HCEC 1CT (cell line): Measurements from ENCODE around the gene CEP170.
A peak's percentile ranks its signal among the peaks of the same experiment; 100 is the strongest.

Experiments
- DNase-seq: peaks from one replicate; pipeline ENCODE4 v3.0.0-alpha.2; 2017

CEP170 gene

GRCh38 chr1:243267914-243268653 is 13.0 kb upstream of the CEP170 start:
- DNase-seq: peak; percentile 94

GRCh38 chr1:243267471-243267880 is 12.4 kb upstream of the CEP170 start:
- DNase-seq: no peak

- no peak for DNase-seq
Observed at GRCh38 chr1:243266231-243266630, 11.2 kb upstream of the CEP170 start.

GRCh38 chr1:243264717-243265116 is 9.6 kb upstream of the CEP170 start:
- DNase-seq: peak; percentile 89

- no peak for DNase-seq
Observed at GRCh38 chr1:243261390-243261789, 6.3 kb upstream of the CEP170 start.

GRCh38 chr1:243260221-243260880 is 5.3 kb upstream of the CEP170 start:
- no peak for DNase-seq

- DNase-seq: no peak
Observed at GRCh38 chr1:243258731-243259130, 3.6 kb upstream of the CEP170 start.

GRCh38 chr1:243257189-243257588 is 2.1 kb upstream of the CEP170 start:
- DNase-seq: no peak

GRCh38 chr1:243256590-243256989 is 1.5 kb upstream of the CEP170 start:
- no peak for DNase-seq

- DNase-seq: peak; percentile 100
Observed at GRCh38 chr1:243255791-243256512, 871 bp upstream of the CEP170 start, which contains the start of gene SDCCAG8. SDCCAG8 (plus strand) TSS chr1:243256041; CDS start chr1:243256174, 133 bp downstream.

GRCh38 chr1:243254233-243254926 is 701 bp downstream of the CEP170 start:
- DNase-seq: peak; percentile 76

- DNase-seq: no peak
Observed at GRCh38 chr1:243253926-243254232, 1.2 kb downstream of the CEP170 start.

GRCh38 chr1:243253211-243253925 is 1.7 kb downstream of the CEP170 start:
- DNase-seq: no peak

GRCh38 chr1:243251539-243251938 is 3.5 kb downstream of the CEP170 start:
- peak; percentile 39 for DNase-seq

GRCh38 chr1:243250102-243250501 is 5.0 kb downstream of the CEP170 start:
- peak; percentile 64 for DNase-seq

- DNase-seq: no peak
Observed at GRCh38 chr1:243249214-243249613, 5.9 kb downstream of the CEP170 start.

GRCh38 chr1:243247901-243248300 is 7.2 kb downstream of the CEP170 start:
- no peak for DNase-seq

- peak; percentile 59 for DNase-seq
Observed at GRCh38 chr1:243246916-243247315, 8.2 kb downstream of the CEP170 start.

- no peak for DNase-seq
Observed at GRCh38 chr1:243244432-243244841, 10.6 kb downstream of the CEP170 start.

GRCh38 chr1:243236604-243237252 is 18.4 kb downstream of the CEP170 start:
- DNase-seq: no peak

GRCh38 chr1:243234978-243235647 is 20.0 kb downstream of the CEP170 start:
- peak; percentile 60 for DNase-seq
